GM19240 (cell line): ENCODE measurements around the gene FAM124A.

Experiments used
- DNase-seq: peaks from one replicate; pipeline ENCODE4 v3.0.0; 2011; ENCODE audit warnings: low spot score; ENCODE audit not compliant: insufficient read length

Gene FAM124A

GRCh38 chr13:51333826-51334225, 111.6 kb downstream of the FAM124A start:
- DNase-seq: no peak
